Stimulated activated CD8-positive, alpha-beta memory T cell treated with anti-CD3 and anti-CD28 coated beads, Interleukin-2, amount 100 ng/mL, for 48 hours (primary cell): ENCODE results near the gene EPB41.
"Not testable (repeated sequence)": the region's sequence is repeated elsewhere in the genome, so short reads cannot be mapped to it uniquely, and the experiment has no call there.

Source experiments
- DNase-seq, 2 donors: peaks; one replicate each; pipeline ENCODE4 v3.0.0-alpha.2; 2020; ENCODE audit warnings: low read depth in 2 of 2

EPB41 gene

DNA sequence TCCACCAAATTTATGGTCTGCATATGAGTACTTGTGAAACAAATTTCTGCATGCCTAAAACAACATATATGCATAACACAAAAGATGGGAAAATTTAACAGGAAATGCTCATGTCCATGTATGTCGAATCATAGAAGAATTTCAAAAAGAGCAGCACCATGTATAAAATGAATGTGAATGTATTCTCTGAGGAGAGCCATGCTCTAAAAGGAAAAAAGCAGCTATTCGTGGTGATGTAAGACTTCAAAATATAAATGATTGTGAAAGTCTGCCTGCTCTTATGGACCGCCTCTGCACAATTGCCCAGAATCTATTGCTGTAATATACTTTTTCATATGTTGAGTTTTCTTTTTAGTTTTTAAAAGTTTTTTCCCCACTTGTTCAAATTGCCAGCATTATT lies 66.8 kb downstream of the EPB41 start:
- DNase-seq: no peak

DNA sequence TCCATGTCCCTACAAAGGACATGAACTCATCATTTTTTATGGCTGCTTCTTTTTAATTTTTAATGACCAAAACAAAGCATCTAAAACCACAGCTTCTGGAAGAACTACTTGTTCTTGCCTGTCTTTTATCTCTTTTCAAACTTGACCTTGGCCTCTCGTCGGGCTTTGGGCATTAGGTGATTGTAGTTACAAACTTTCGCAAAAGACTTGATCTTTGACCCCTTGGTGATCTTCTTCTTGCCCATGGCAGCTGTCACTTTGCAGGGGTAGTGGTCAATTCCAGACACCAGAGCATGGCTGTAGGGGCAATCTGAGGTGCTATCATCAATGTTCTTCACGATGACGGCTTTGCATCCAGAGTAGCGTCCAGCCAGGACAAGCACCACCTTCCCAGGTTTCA lies 67.8 kb downstream of the EPB41 start:
- no peak for DNase-seq

DNA sequence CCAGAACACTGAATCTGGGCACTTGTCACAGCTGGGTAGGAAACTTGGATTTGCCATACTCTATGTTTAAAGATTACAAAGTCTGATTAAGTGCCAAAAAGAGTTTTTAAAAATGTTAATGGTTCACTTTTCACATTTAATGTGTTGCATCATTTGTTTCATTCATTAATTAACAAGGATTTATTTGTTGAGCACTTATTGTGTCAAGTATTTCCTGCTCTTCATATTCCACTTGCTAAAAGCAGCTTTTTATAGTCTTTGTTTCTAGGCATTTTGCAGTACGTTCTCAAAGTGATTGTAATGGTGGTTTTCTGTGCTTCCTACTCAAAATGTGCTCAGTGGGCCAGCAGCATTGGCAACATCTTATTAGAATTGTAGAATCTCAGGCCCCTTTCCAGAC lies 68.7 kb downstream of the EPB41 start:
- no peak for DNase-seq

DNA sequence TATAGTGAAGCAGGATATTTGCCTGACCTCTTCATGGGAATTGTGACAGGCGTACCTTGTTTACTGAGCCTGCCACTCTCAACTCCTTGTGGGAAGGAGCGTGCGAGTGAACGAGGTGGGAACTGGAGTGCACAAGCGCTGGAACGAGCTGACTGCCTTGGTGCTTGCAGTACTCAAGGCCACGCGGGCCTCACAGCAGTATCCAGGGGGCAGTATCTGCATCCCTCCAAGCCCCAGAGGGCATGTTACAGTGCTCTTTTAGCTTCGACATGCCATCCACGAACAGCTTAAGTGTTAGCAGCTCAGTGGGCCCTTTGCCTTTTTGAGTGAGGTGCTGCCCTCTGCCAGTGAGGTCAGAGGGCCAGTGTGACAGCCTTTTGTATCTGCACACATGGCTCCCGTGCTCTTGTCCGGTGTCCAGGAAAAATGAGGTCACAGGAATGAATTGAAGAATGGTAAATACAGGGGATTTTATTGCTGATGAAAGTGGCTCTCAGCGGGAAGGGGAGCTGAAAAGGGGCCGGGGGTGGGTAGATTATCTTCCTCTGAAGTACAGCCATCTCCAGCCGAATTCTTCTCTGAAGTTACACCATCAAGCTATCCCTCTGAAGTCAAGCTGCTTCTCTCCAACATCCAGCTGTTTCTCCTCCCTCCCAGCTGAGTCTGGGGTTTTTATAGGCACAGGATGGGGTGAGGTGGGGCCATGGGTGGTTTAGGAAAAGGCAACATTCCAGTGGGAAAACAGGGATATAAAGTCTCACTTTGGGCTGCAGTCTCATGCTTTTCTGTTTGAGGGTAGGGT lies 69.3 kb downstream of the EPB41 start:
- no peak for DNase-seq

DNA sequence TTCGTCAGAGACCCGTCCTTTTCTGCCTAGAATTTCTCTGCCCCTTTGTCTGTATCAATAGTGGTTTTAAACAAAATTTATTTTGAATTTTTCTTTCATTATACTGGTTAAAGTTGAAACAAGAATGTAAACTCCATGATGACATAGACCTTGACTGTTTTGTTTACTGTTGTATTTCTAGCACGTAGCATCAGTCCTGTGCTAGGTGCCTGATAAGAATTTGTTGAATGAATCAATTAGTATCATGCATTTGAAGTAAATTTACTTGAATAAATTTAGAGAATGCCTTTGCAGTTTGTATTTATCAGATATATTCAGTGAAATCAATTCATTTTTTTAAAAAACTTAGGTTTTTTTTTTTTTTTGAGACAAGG lies 69.9 kb downstream of the EPB41 start:
- DNase-seq: no peak

DNA sequence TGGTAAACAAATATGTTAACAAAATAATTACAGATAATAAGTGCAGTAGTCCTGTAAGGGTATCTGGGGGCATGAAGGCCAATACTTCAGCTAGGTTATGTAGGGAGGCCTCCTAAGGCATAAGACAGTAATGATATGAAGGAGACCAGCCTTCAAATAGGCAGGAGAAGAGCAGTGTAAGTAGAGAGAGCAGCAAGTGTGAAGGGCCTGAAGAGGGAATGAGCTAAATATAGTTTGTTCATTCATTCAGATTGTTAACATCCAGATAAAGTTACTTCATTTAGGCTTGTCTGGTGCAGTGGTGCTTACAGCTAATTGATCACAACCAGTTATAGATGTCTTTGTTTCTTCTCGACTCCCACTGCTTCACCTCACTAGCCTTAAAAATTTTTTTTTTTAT lies 71.1 kb downstream of the EPB41 start:
- no peak for DNase-seq

DNA sequence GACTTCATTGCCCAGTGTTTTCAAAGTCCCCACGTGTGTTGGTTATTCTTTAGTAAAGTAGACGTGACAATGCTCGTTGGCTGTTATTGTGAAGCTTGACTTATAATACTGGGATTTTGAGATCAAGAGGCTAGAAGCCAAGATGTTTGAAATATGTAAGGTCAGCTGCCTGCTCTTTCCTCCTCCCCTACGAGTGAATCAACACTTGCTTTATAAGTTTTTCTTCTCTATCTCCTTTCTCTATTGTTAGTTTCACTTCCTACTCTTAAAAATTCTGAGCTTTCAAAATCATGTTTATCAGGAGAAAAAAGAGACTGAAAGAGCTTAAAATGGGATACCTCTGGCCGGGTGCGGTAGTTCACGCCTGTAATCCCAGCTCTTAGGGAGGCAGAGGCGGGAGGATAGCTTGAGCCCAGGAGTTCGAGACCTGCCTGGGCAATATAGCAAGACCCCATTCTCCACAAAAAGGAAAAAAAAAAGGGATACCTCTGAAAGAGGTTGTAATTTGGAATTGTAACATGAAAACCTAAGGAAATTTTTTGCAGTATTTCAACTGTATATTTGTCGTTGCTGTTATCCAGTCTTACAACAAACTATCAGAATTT lies 72.0 kb downstream of the EPB41 start:
- no peak for DNase-seq

DNA sequence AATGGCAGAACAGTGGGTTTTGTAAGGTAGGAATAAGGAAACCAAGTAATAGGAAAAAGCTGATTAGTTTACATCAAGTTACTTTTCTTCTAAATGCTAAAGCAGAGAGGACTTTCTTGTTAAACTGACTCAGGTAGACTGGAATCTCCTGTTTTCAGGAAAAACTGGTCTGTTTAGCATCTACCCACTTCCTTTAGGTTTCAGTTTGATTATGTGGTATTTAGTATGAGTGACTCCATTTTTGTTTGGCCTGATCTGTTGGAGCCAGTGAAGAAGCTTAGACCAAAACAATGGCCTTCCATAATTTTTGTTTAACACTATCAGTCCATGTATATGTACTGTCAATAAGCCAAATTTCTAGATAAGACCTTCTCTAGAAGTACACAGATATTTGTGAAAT lies 88.4 kb downstream of the EPB41 start:
- no peak for DNase-seq

DNA sequence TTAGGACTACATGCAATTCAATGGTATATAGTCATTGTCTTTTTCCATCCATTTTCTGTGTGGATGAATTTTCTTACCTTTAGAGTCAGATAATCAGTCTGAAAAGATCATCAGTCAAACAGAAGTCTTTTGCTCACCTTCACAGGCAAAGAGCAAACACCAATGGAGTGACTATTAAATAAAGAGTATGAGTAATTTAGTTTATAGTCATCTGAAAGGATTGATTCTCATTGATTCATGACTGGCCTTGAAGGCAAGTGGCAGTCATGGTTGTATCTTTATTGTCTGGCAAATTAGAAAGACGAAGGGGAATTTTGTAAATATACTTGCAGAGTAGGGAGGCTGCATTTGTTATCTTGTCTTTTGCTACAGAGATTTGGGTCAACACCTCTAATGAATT lies 89.9 kb downstream of the EPB41 start:
- DNase-seq: no peak

DNA sequence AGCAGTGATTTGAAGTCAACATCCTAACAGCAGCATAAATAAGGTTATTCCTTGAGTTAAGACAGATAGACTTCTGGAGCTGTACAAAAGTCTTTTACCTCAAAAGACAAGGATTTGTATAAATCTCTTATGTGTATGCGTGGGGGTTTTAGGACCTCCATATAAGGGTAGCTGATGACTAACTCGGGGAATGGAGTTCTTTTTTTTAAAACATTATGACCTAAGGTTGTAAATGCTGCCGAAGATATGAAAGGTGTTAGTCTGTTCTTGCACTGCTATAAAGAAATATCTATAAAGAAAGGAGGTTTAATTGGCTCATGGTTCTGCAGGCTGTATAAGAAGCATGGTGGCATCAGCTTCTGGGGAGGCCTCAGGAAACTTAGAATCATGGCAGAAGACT lies 90.4 kb downstream of the EPB41 start:
- DNase-seq: no peak

DNA sequence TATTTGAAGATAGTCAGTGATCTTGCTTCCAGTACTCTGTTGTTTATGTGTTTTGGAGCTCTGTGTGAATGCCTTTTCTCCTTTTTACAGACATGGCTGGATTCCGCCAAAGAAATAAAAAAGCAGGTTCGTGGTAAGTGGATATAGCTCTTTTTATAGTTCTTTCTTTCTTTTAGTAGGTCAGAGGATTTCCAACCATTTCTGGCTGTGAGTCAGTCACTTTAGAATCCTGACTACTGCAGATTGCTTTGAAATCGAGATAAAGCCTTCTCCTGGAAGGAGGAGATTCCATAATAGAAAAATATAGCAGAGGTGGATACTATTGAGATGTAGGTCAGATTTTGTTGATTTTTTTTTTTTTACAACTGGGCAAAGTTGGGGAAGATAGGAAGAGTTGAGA lies 97.4 kb downstream of the EPB41 start:
- DNase-seq: no peak

DNA sequence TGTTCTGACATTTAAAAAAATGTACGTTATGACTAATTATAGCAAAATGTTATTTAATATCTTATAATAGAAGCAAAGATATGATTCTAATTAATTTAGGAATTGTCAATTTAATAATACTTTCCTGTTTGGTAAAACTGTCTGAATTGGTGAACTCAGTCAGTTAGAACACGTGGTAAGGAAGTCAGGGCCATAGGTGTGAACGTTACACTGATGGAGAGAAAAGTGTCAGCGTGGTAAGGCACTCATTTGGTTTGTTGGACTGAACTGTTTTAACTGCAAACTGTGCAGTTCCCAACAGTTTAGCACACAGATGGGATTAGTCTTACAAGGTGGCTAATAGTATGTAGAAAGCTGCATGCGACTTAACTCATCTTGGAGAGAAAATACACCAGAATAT lies 102.9 kb downstream of the EPB41 start:
- DNase-seq: no peak

DNA sequence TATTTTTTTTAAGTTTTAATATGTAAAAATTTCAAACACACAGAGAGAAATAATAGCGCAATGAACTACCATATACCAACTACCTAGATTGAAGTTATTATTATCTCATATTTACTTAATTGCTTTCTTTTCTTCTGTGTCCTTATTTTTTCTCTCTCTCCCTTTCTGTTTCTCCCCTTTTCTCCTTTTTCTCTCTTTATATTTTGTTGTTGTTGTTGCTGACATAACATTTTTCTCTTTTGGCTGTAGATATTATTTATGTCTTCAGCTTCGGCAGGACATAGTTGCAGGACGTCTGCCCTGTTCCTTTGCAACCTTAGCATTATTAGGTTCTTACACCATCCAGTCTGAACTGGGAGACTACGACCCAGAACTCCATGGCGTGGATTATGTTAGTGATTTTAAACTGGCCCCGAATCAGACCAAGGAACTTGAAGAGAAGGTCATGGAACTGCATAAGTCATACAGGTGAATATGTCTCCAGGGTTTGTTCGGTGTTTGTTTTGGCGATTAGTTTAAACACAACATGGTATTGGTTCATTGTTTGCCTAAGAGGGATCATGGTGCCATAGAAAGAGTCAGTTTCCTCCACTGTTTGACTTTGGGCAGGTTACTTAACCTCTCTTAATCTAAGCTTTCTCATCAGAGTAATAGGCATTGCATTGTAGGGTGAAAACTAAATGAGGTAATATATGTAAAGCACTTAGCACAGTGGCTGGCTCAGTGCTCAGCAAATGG lies 103.8 kb downstream of the EPB41 start:
- DNase-seq: no peak

DNA sequence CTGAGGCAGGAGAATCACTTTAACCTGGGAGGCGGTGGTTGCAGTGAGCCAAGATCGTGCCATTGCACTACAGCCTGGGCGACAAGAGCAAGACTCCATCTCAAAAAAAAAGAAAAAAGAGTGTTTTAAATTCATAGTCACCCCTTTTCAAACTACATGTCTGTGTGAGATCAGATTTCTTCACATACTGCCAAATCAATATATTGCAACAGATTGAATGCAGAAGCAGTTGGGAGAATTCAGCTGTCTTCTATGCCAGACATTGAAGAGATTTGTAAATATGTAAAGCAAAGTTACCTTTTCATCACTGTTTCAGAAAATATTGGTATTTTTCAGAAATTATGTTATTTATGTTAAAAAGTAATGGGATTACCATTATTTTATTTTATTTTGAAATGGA lies 108.3 kb downstream of the EPB41 start:
- no peak for DNase-seq

DNA sequence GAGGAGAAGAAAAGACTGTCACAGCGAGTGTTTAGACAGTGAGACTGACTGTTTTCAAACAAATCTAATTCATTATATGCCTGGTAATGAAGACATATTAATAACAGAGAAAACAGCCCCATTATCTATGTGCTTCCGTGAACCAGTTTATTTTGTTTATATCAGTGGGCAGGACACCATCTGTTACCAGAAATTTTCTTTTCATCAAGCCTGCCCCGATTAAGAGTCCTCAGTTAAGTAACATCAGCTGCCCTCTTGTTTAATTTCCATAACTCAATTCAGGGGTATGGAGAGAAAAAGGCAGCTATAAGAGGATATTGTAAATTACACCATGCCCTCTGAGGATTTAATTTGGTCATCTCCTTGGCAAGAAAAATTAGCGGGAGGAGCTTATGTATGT lies 115.3 kb downstream of the EPB41 start:
- DNase-seq: no peak

DNA sequence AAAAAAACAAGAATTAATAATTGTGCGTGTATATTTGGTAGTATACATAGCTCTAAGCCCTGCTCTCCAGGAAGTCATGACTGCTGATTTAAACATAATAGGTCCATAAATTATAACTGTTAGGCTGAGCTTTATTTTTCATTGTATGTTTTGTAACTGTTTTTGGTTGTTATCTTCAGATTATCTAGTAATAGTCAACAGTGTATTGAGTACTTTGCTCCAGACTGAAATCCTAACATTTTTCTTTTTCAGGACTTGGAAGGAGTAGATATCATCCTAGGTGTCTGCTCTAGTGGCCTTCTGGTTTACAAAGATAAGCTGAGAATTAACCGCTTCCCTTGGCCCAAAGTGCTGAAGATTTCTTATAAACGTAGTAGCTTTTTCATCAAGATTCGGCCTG lies 118.5 kb downstream of the EPB41 start:
- no peak for DNase-seq

DNA sequence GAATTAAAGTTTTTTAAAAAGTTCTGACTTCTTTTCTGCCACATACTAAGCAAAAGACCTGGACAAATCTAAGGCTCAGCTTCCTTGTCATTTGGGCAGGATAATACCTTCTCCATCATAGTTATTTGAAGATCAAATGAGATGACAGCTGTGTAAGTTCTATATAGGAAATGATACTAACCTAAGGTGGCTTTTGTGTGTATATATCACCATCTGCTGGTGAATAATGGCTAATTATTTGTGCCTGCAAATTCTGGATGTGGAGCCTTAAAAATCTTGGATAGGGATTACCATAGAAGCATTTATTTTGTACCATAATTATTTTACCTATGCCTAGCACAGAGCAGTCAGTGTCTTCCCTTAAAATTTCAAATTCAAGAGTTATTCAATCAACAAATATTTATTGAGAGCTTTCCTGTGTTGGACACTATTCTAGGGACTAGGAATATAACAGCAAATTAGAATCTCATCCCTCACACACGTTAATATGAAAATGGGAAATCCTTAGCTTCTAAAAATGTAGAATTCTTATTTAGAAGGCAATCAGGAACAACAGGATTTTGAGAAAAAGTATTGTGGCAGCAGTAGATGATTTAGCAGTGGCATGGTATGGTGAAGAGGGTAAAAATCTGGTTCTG lies 119.6 kb downstream of the EPB41 start:
- DNase-seq: no peak

DNA sequence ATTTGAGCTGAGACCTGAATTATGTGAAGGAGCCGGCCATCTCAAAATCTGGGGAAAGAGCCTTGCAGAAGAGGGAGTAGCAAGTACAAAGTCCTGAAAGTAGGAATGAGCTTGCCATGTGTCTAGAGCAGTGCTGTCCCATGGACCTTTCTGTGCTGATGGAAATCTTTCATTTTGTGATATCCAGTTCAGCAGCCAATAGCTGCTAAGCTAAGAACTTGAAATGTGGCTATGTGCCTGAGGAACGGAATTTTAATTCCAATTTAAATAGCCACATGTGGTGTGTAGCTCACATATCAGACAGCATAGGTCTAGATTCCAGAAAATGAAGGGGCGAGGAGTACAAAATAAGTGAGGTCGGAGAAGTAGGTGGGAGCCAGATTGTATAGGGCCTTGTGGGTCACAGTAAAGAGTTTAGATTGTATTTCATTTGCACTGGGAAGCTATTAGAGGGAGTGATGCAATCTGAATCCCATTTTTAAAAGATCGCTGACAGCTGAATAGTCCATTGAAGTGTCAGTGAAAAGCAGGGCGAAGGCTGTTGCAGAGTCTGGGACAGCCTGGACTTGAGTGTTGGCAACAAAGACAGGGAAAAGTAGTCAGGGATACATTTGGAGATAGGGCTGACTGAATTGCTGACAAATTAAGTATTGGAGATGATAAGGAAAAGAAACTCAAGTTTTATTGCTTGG lies 129.1 kb downstream of the EPB41 start:
- DNase-seq: no peak

DNA sequence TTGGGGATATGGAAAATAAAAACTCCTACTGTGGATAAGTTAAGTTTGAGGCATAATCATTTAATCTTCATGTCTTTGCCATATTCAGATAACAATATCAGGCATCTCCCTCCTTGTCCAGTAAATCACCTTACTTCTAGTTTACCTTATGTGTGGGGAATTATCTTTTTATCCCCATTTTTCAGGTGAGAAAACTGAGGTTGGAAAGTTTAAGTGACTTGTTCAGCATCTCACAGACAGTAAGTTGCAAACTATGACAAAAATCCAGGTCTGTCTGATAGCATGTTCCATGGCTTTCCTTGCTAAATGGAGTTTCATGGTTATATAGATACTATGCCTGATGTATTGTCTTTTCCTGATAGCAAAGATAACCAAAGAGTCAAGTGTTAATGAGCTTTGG lies 129.6 kb downstream of the EPB41 start:
- DNase-seq: no peak

DNA sequence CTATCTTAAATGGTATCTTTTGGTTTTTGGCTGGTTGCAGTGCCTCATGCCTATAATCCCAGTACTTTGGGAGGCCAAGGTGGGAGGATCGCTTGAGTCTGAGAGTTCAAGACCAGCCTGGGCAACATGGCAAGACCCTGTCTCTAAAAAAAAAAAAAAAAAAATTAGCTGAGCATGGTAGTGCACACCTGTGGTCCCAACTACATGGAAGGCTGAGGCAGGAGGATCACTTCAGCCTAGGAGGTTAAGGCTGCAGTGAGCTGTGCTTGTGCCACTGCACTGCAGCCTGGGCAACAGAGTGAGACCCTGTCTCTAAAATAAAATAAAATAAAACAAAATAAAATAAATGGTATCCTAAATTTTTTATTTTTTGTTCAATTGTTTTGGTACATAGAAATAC lies 131.3 kb downstream of the EPB41 start:
- not testable (repeated sequence) for DNase-seq

DNA sequence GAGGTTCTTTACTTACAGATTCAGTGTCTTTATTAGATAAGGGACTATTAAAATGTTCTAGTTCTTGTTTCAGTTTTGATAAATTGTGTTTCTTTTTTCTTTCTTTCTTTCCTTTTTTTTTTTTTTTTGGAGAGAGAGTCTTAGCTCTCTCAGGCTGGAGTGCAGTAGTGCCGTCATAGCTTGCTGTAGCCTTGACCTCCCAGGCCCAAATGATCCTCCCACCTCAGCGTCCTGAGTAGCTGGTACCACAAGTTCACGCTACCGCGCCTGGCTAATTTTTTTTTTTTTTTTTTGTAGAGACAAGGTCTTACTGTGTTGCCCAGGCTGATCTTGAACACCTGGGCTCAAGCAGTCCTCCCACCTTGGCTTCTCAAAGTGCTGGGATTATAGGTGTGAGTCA lies 132.8 kb downstream of the EPB41 start:
- DNase-seq: no peak

DNA sequence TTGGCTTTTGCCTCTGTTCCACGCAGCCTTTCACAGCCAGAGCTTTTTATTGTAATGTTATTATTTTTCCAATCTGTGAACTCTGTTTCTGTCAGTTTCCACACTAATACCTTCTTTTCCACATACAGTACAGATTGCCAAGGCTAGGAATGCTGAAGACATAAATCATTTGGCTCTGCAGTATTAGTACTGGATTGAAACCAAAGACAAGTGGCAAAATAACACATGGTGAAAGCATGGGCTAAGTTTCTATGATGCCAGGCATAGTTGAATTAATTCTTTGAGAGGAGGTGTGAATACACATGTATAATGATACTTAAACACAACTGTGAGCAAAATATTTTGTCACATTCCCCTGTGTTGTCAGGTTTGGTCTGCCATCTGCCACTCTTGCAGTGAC lies 135.8 kb downstream of the EPB41 start:
- no peak for DNase-seq
